K562 (cell line): ENCODE measurements around the gene ZNF749. TPM values are rescaled to one million over a fixed set of nuclear protein-coding genes. Genes with fewer than 3 reads are reported as not detected.

Experiments used
- ATAC-seq: fragments of 200-7000 bp; cut with Tn5 transposase; 3 replicates; pipeline ENCODE4 v1.9.1; 2020; ENCODE audit warnings: moderate library complexity
- BruUV-seq: library from RNA; stranded (reverse); fragments of 400-500 nt; replicated peaks from 2 replicates; lab custom pipeline; 2021; lab: Mats Ljungman, UMichigan
- CTCF ChIA-PET: fragments of 300-600 bp; formaldehyde crosslinking; extraction: SDS; loops from one replicate; lab custom pipeline; 2021; ENCODE audit warnings: low intra/inter-chr PET ratio; lab: Yijun Ruan, JAX
- POLR2A ChIA-PET: fragments of 300-600, 350-650 bp; sonication (Branson Sonifier 250); formaldehyde crosslinking; extraction: SDS; loops from one replicate; lab custom pipeline; 2021; ENCODE audit warnings: antibody characterized with exemption, inconsistent platforms; lab: Yijun Ruan, JAX
- DNase-seq, 4 experiments: peaks; one replicate each; pipeline versions ENCODE4 v3.0.0 to v3.0.0-alpha.2; 2011 to 2018; ENCODE audit warnings: low spot score in 3 of 4, mixed read lengths in 3 of 4; ENCODE audit errors: extremely low read depth in 1 of 4
- FAIRE-seq: peaks from 2 replicates; lab custom pipeline; 2011; peaks lifted over from hg19 to GRCh38; lab: Jason Lieb, UNC
- H2AFZ ChIP-seq: 2 replicates; pipeline ENCODE4 v1.6.0; 2011; ENCODE audit warnings: low read depth, low read length, control low read depth, inconsistent platforms
- H3K27ac ChIP-seq: fragments of 200-600 bp; 3 replicates; pipeline ENCODE4 v1.8.0; 2011; ENCODE audit warnings: low read depth, mild to moderate bottlenecking, control low read depth, inconsistent platforms, low read length, moderate library complexity, mixed read lengths; ENCODE audit errors: extremely low read depth
- H3K27me3 ChIP-seq, 2 experiments: fragments of 300-600 bp in 1 of 2; 2 replicates in 1 of 2; 3 replicates in 1 of 2; pipeline versions ENCODE4 v1.6.0 to v1.8.0; 2011; ENCODE audit warnings: inconsistent platforms in 2 of 2, low read length in 2 of 2, mild to moderate bottlenecking in 1 of 2, mixed read lengths in 1 of 2, moderate library complexity in 1 of 2; ENCODE audit not compliant: control insufficient read depth in 2 of 2, insufficient read depth in 2 of 2
- H3K36me3 ChIP-seq: fragments of 300-600 bp; 3 replicates; pipeline ENCODE4 v1.8.0; 2011; ENCODE audit warnings: mild to moderate bottlenecking, low read length, inconsistent platforms; ENCODE audit not compliant: control insufficient read depth, insufficient read depth
- H3K4me1 ChIP-seq, 2 experiments: fragments of 200-600 bp in 1 of 2; replicated peaks in 1 of 2; 2 replicates in 1 of 2; 3 replicates in 1 of 2; pipeline versions ENCODE4 v1.5.1 to v1.8.0; 2011; ENCODE audit warnings: inconsistent platforms in 2 of 2, low read length in 2 of 2, mild to moderate bottlenecking in 1 of 2, mixed read lengths in 1 of 2, moderate library complexity in 1 of 2; ENCODE audit not compliant: control insufficient read depth in 2 of 2, insufficient read depth in 2 of 2
- H3K4me2 ChIP-seq: 2 replicates; pipeline ENCODE4 v1.6.1; 2011; ENCODE audit warnings: low read length, control low read depth, inconsistent platforms, mixed read lengths; ENCODE audit not compliant: insufficient read depth
- H3K4me3 ChIP-seq: fragments of 200-600 bp; sonication (generic), shearing (Covaris generic); 2 replicates; pipeline ENCODE4 v1.5.1; 2016; ENCODE audit warnings: control low read depth, inconsistent platforms
- H3K79me2 ChIP-seq: fragments of 200-600 bp; 3 replicates; pipeline ENCODE4 v1.8.0; 2011; ENCODE audit warnings: low read length, inconsistent platforms; ENCODE audit not compliant: control insufficient read depth, insufficient read depth
- H3K9ac ChIP-seq, 2 experiments: 2 replicates each; pipeline versions ENCODE4 v1.6.0 to v1.6.1; 2011; ENCODE audit warnings: low read depth in 2 of 2, low read length in 2 of 2, control low read depth in 1 of 2, inconsistent platforms in 1 of 2, mild to moderate bottlenecking in 1 of 2, mixed read lengths in 1 of 2; ENCODE audit not compliant: insufficient read depth in 1 of 2
- H3K9me1 ChIP-seq: one replicate; pipeline ENCODE4 v1.6.0; 2011; ENCODE audit warnings: inconsistent platforms, mild to moderate bottlenecking, low read length, moderate library complexity; ENCODE audit not compliant: control insufficient read depth, insufficient read depth
- H3K9me3 ChIP-seq: replicated peaks from 2 replicates; pipeline ENCODE4 v1.5.1; 2011; ENCODE audit warnings: low read depth, low read length, inconsistent platforms; ENCODE audit not compliant: control insufficient read depth, insufficient read depth
- H4K20me1 ChIP-seq: replicated peaks from 2 replicates; pipeline ENCODE4 v1.6.1; 2011; ENCODE audit warnings: low read length, inconsistent platforms, mixed read lengths; ENCODE audit not compliant: control insufficient read depth, insufficient read depth
- CHD2 ChIP-seq: IDR thresholded peaks from 2 replicates; pipeline ENCODE4 v1.6.1; 2011; ENCODE audit warnings: low read depth, low read length
- ETS2 ChIP-seq: IDR thresholded peaks from 2 replicates; pipeline ENCODE4 v1.6.1; 2016; ENCODE audit warnings: borderline replicate concordance, missing genetic modification characterization, mild to moderate bottlenecking, moderate library complexity, missing compliant biosample characterization; ENCODE audit not compliant: poor library complexity, severe bottlenecking
- GABPA ChIP-seq: fragments of 200-800 bp; sonication (Bioruptor generic); conservative IDR thresholded peaks from 2 replicates; pipeline ENCODE4 v1.6.1; 2016; ENCODE audit warnings: low read depth, missing genetic modification characterization, missing compliant biosample characterization
- MED1 ChIP-seq: sonication (generic); formaldehyde crosslinking; IDR thresholded peaks from 2 replicates; pipeline ENCODE4 v1.8.1; 2023; ENCODE audit warnings: missing genetic modification reagents, borderline replicate concordance
- NBN ChIP-seq: fragments of 450-650 bp; IDR thresholded peaks from 2 replicates; pipeline ENCODE4 v1.6.1; 2016; ENCODE audit warnings: low read depth, mild to moderate bottlenecking
- NFIX ChIP-seq: fragments of 250-450 bp; sonication (Bioruptor Pico); IDR thresholded peaks from 2 replicates; pipeline ENCODE4 v1.4.0; 2020; ENCODE audit warnings: low read depth, mild to moderate bottlenecking, moderate library complexity
- NFYB ChIP-seq: IDR thresholded peaks from 2 replicates; pipeline ENCODE4 v1.6.1; 2011; ENCODE audit warnings: mild to moderate bottlenecking, moderate library complexity; ENCODE audit not compliant: insufficient read length; ENCODE audit errors: extremely low read depth
- NR4A1 ChIP-seq, 2 experiments: fragments of 250-450 bp in 1 of 2; fragments of 450-650 bp in 1 of 2; sonication (Bioruptor Pico) in 1 of 2; IDR thresholded peaks; 2 replicates each; pipeline versions ENCODE4 v1.4.0 to v1.6.1; 2016 to 2020; ENCODE audit warnings: mild to moderate bottlenecking in 2 of 2, missing compliant biosample characterization in 1 of 2, missing genetic modification characterization in 1 of 2, moderate library complexity in 1 of 2
- PCBP1 ChIP-seq: fragments of 200-400 bp; formaldehyde crosslinking; IDR thresholded peaks from 2 replicates; pipeline ENCODE4 v1.6.1; 2018; ENCODE audit warnings: mild to moderate bottlenecking, low read depth, low read length; ENCODE audit not compliant: poor library complexity, severe bottlenecking
- POLR2AphosphoS2 ChIP-seq: IDR thresholded peaks from 2 replicates; pipeline ENCODE4 v1.6.1; 2012; ENCODE audit warnings: low read length, improper control_type of control experiment
- RBM34 ChIP-seq: fragments of 200-400 bp; formaldehyde crosslinking; IDR thresholded peaks from 2 replicates; pipeline ENCODE4 v1.6.1; 2018; ENCODE audit warnings: low read length, borderline replicate concordance; ENCODE audit not compliant: insufficient read depth
- SRF ChIP-seq, 2 experiments: fragments of 250-450, 450-650 bp in 1 of 2; sonication (Bioruptor Pico) in 1 of 2; sonication (generic) in 1 of 2; formaldehyde crosslinking; IDR thresholded peaks; 2 replicates each; pipeline versions ENCODE4 v1.5.0 to v1.5.1; 2020 to 2022; ENCODE audit warnings: mild to moderate bottlenecking in 1 of 2, missing genetic modification reagents in 1 of 2
- THAP7 ChIP-seq: fragments of 250-450 bp; sonication (Bioruptor Pico); IDR thresholded peaks from 2 replicates; pipeline ENCODE4 v1.5.0; 2021
- TRIM24 ChIP-seq, 2 experiments: fragments of 450-650 bp; IDR thresholded peaks; 2 replicates each; pipeline ENCODE4 v1.6.1; 2016
- VEZF1 ChIP-seq: fragments of 200-800 bp; sonication (Bioruptor generic); IDR thresholded peaks from 2 replicates; pipeline ENCODE4 v1.6.1; 2017; ENCODE audit warnings: missing genetic modification characterization, missing compliant biosample characterization
- ZNF395 ChIP-seq: fragments of 200-800 bp; sonication (Bioruptor generic); IDR thresholded peaks from 2 replicates; pipeline ENCODE4 v1.6.1; 2017; ENCODE audit warnings: missing genetic modification characterization, missing compliant biosample characterization
- WGBS: fragments of 100-300 bp; shearing (Covaris generic); methylation state at CpG from one replicate; pipeline ENCODE4 v1.1.6; 2016; ENCODE audit warnings: low coverage, mixed read lengths; ENCODE audit not compliant: insufficient coverage; ENCODE audit errors: missing lambda C conversion rate; 5-methylcytosine and 5-hydroxymethylcytosine counted together
- in situ Hi-C: fragments of 300-500 bp; cut with MboI; formaldehyde crosslinking; loops from 4 replicates; pipeline ENCODE4 v1.15.0; 2018; ENCODE audit warnings: inconsistent platforms, mixed read lengths
- intact Hi-C: fragments of 100-400 bp; cut with micrococcal nuclease; formaldehyde crosslinking; loops from 2 replicates; pipeline ENCODE4 v1.14.2; 2022
- polyA plus RNA-seq, 8 experiments: library from polyadenylated mRNA; depleted of rRNA in 4 of 8; stranded (reverse) in 5 of 8; unstranded in 3 of 8; fragments of >200 nt; fragmentation: Nextera tagmentation in 2 of 8; fragmentation: Illumina TruSeq in 1 of 8; extraction: Ambion mirVana in 2 of 8; extraction: Trizol in 1 of 8; gene quantifications; 2 replicates each; pipeline versions ENCODE4 v1.2.1 to v1.2.3, GENCODE V29; 2011 to 2014; ENCODE audit warnings: inconsistent platforms in 1 of 8, missing spikeins in 1 of 8
- total RNA-seq, 7 experiments: library from RNA; depleted of rRNA in 6 of 7; stranded (reverse); fragments of >200 nt in 6 of 7; fragmentation: Illumina TruSeq in 2 of 7; extraction: Trizol in 2 of 7; gene quantifications; 2 replicates each; pipeline versions ENCODE4 v1.2.1 to v1.2.3, GENCODE V29; 2011 to 2021; ENCODE audit warnings: low replicate concordance in 1 of 7

ZNF749 gene
- total and polyA plus RNA-seq, 9 of the 15 experiments (the other 6 are each of a cell fraction or from before 2014, with no cell fraction given) = 5.3 to 33.2 (median 15.0) TPM

GRCh38 chr19:57389194-57389729 is 45.9 kb upstream of the ZNF749 start:
- FAIRE-seq (no peak), ATAC-seq (no peak), DNase-seq (no peak)
- Histone ChIP-seq H3K9ac (peak overlapping the region in 1 of 2 experiments; percentile 75; a peak in 2 of 4 replicates), H3K27ac (peak overlapping the region; percentile 83), H3K4me2 (peak overlapping the region; percentile 93), H3K4me1 (peaks cover 4 to 6% of the 10 kb centered on the region in 2 experiments; a peak in 4 of 5 replicates), H3K9me1 (no peaks in the 10 kb centered on the region), H4K20me1 (no peaks in the 10 kb centered on the region), H3K9me3 (peaks cover 6% of the 10 kb centered on the region), H2AFZ (peak overlapping the region; percentile 99), H3K4me3 (peak overlapping the region; percentile 61), H3K36me3 (no peaks in the 10 kb centered on the region), H3K27me3 (no peaks in the 10 kb centered on the region), H3K79me2 (peaks cover 24% of the 10 kb centered on the region)
- POLR2A ChIA-PET = interaction anchor here (0.6 to 1.3 kb wide), 10 partner anchors 8 to 1180 kb away, joined by 3 to 4 read pairs (median 3); partner anchors contain the start of genes TRAPPC2B, ZNF17 and ZNF547
- 30% methylated on average over 11 of the region's 11 CpGs for WGBS
- in situ Hi-C loops (no loop called here), intact Hi-C loops (no loop called here)
- CTCF ChIA-PET = no interaction called here
- BruUV-seq = no TSS peak
- TF ChIP-seq NBN = 0 out of 2 replicates have a peak, but pooled peaks have one; percentile 6
- TF ChIP-seq CHD2 = no peak
- no peak for TF ChIP-seq GABPA (tag)
- TF ChIP-seq VEZF1 (CRISPR knock-in tag) = peak; percentile 58; the same call in 1 of the 2 replicates
- no peak for TF ChIP-seq THAP7 (CRISPR knock-in tag)
- no peak for TF ChIP-seq PCBP1
- no peak for TF ChIP-seq TRIM24 (IDR thresholded peaks at IDR 0.05)
- TF ChIP-seq NR4A1 (CRISPR knock-in tag; IDR thresholded peaks at IDR 0.05) = no peak
- no peak for TF ChIP-seq NR4A1 (tag; IDR thresholded peaks at IDR 0.05)
- TF ChIP-seq MED1 (CRISPR knock-in tag) = no peak
- peak; percentile 95 to 100 for TF ChIP-seq SRF (CRISPR knock-in tag; IDR thresholded peaks at IDR 0.05)
- TF ChIP-seq POLR2AphosphoS2 = no peak
- no peak for TF ChIP-seq ETS2 (tag)
- no peak for TF ChIP-seq NFYB
- no peak for TF ChIP-seq RBM34
- TF ChIP-seq ZNF395 (CRISPR knock-in tag) = no peak
- no peak for TF ChIP-seq NFIX (CRISPR knock-in tag)
